Brain microvascular endothelial cell (primary cell): ENCODE results near the gene DZIP3.

Source experiments
- DNase-seq: peaks from one replicate; pipeline ENCODE4 v3.0.0-alpha.2; 2020
- H3K27ac ChIP-seq: fragments of 250-450 bp; sonication (Bioruptor Pico); 2 replicates; pipeline ENCODE4 v1.5.1; 2020; ENCODE audit warnings: mild to moderate bottlenecking, moderate library complexity
- H3K27me3 ChIP-seq: fragments of 250-450 bp; sonication (Bioruptor Pico); replicated peaks from 2 replicates; pipeline ENCODE4 v1.5.1; 2020; ENCODE audit warnings: mild to moderate bottlenecking
- H3K36me3 ChIP-seq: fragments of 250-450 bp; sonication (Bioruptor Pico); replicated peaks from 2 replicates; pipeline ENCODE4 v1.5.1; 2020; ENCODE audit warnings: mild to moderate bottlenecking
- H3K4me3 ChIP-seq: 2 replicates; pipeline ENCODE4 v1.5.1; 2011; ENCODE audit warnings: low read depth, mild to moderate bottlenecking, control low read depth, low read length, moderate library complexity
- in situ Hi-C: cut with HindIII; loops from 2 replicates; pipeline ENCODE4 v1.10.0; 2017; ENCODE audit warnings: low sequenced_read_pairs, low pct_ligation_motif_present
- TF ChIP-seq, protein P1 (sequence below): IDR thresholded peaks from 2 replicates; pipeline ENCODE4 v1.5.1; 2011; ENCODE audit warnings: low read depth, mild to moderate bottlenecking, moderate library complexity, low read length, control low read depth, inconsistent platforms; ENCODE audit errors: missing control alignments

DZIP3 gene

DNA sequence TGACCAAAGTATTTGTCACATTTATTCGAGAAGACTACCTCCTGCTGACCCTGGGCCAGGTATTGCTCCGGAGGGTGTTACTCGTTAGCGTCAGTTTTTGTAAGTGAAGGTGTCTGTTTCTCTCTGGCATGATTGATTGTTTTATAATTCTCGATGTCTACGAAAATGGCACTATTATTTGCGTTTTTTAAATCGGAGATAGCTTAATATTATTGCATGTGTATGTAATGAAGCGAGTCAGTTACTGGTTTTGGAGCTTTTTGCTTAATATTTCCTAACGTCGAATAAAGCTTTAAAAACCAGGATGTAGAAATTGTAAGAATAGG, 439 bp downstream of the DZIP3 start:
- no peak for DNase-seq
- no peaks in the 10 kb centered on the region for H3K36me3 ChIP-seq
- no peaks in the 10 kb centered on the region for H3K27me3 ChIP-seq
- H3K27ac ChIP-seq = peak overlapping the region; percentile 98
- H3K4me3 ChIP-seq = peak overlapping the region; percentile 90
- TF ChIP-seq, protein P1, sequence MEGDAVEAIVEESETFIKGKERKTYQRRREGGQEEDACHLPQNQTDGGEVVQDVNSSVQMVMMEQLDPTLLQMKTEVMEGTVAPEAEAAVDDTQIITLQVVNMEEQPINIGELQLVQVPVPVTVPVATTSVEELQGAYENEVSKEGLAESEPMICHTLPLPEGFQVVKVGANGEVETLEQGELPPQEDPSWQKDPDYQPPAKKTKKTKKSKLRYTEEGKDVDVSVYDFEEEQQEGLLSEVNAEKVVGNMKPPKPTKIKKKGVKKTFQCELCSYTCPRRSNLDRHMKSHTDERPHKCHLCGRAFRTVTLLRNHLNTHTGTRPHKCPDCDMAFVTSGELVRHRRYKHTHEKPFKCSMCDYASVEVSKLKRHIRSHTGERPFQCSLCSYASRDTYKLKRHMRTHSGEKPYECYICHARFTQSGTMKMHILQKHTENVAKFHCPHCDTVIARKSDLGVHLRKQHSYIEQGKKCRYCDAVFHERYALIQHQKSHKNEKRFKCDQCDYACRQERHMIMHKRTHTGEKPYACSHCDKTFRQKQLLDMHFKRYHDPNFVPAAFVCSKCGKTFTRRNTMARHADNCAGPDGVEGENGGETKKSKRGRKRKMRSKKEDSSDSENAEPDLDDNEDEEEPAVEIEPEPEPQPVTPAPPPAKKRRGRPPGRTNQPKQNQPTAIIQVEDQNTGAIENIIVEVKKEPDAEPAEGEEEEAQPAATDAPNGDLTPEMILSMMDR = no peak
- in situ Hi-C loops = no loop called here

DNA sequence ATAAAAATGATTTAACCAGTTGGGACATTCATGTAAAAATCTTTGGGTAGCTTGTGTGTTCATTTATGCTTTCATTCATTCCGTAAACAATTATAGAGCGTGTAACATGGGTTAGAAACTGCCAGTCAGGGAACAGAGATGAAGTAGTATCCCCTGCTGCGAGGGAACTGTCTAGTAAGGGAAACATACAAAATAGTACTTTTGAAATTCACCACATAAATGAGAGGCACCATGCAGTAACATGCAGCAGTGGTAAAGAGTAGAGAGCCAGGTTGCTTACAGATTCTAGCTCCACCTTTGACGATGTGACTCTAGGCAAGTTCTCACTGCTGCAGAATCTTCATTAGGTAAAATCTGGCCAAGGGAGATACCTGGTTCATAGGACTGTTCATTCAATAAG, 938 bp downstream of the DZIP3 start:
- in situ Hi-C loops = no loop called here
- Histone ChIP-seq H3K4me3 (peak overlapping the region; percentile 90), H3K36me3 (no peaks in the 10 kb centered on the region), H3K27me3 (no peaks in the 10 kb centered on the region), H3K27ac (peak overlapping the region; percentile 98)
- DNase-seq = no peak
- TF ChIP-seq, protein P1 = no peak

DNA sequence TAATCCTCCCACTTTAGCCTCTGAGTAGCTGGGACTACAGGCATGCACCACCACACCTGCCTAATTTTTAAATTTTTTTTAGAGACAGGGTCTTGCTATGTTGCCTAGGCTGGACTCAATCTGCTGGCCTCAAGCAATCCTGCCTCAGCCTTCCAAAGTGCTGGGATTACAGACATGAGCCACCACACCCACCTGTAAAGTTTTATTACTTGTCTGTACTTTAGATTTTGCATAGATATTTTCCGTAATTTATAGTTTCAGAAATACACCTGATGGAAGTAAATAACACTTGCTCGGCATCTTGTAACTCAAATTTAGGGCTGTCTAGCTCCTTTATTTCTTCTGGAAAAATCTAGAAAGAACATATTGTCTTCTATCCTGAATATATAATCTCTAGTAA, 5.8 kb downstream of the DZIP3 start:
- DNase-seq = no peak
- in situ Hi-C loops = no loop called here
- H3K27me3 ChIP-seq = no peaks in the 10 kb centered on the region
- H3K4me3 ChIP-seq = no peak overlapping the region
- TF ChIP-seq, protein P1 = no peak
- no peak overlapping the region for H3K27ac ChIP-seq
- no peaks in the 10 kb centered on the region for H3K36me3 ChIP-seq

DNA sequence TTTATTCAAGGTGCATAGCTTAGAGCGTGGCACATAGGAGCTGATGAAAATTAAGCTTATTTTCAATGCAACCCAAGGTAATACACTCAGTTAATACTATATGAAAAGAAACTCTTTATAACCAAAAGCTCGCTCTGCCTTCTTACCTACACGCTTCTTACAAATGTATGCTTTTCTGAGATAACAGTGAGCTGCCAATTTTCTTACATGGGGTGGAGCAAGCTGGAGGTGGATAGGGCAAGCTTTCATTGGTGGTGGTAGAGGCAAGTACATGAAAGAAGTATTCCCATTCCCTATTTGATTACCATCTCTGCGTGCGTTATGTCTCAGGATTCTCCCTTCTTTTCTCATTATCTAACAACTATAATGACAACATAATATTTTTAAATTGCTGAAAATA, 8.9 kb downstream of the DZIP3 start:
- TF ChIP-seq, protein P1 = no peak
- in situ Hi-C loops = no loop called here

DNA sequence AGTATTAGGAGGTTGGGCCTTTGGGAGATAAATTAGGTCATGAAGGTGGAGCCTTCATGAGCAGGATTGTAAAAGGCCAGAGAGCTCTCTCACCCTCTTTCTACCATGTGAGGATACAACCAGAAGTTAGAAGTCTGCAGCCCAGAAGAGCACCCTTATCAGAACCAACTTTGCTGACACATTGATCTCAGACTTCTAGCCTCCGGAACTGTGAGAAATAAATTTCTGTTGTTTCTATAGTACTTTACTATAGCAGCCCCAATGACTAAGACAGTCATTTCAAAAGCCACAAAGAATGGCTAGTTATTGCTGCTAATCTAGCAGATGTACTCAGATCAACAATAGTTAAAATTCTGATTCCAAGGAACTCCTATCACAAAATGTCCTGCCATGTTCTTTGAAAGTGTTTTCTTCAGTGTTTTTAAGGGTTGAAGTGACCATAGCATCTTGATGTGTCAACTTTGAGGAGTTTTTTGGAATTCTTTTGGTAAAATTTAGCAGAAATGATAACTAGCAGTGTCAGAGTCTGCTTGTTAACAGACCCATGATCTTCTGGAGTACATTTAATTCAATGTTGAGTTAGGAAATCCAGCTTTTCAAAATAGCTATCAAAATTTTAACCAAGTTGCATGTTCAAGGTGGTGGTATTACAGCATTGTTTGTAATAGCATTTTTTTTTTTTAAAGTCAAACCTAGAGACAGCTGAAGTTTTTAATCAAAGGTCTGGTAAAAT, 10.3 kb downstream of the DZIP3 start:
- Histone ChIP-seq H3K4me3 (no peak overlapping the region), H3K27ac (no peak overlapping the region), H3K36me3 (no peaks in the 10 kb centered on the region), H3K27me3 (no peaks in the 10 kb centered on the region)
- no peak for DNase-seq
- in situ Hi-C loops = no loop called here
- TF ChIP-seq, protein P1 = no peak

More for the DNA sequence above, 8.9 kb downstream of the DZIP3 start:
- no peak overlapping the region for H3K4me3 ChIP-seq
- no peak overlapping the region for H3K27ac ChIP-seq
- DNase-seq = no peak
- H3K27me3 ChIP-seq = no peaks in the 10 kb centered on the region
- no peaks in the 10 kb centered on the region for H3K36me3 ChIP-seq
